ENCODE data around the gene SFSWAP. TPM values are rescaled to one million over a fixed set of nuclear protein-coding genes. Genes with fewer than 3 reads are reported as not detected.

Gene SFSWAP
- total RNA-seq, 1 experiment from 2014 or later, result 48.1 TPM

- DNase-seq, result no peak
Observed at GRCh38 chr12:131695968-131696367, 14.9 kb upstream of the SFSWAP start.

More at GRCh38 chr12:131695968-131696367, 14.9 kb upstream of the SFSWAP start:
- Mint-ChIP-seq H3K4me1 (no peaks in the 10 kb centered on the region), H3K9me3 (no peaks in the 10 kb centered on the region), H3K27ac (no peak overlapping the region; a peak in 1 of 7 replicates), H3K36me3 (ENCODE audit: insufficient read depth in 1 of 3, low read depth in 3 of 3) (no peaks in the 10 kb centered on the region), H3K27me3 (ENCODE audit: low read depth) (peaks cover 18% of the 10 kb centered on the region), H3K4me3 (no peak overlapping the region)
- Histone ChIP-seq H3K4ac (ENCODE audit: low read depth, low read length) (no peak overlapping the region), H3K18ac (ENCODE audit: insufficient read length, low read depth, low read length) (no peak overlapping the region), H4K91ac (ENCODE audit: insufficient read length, low read depth, low read length) (no peak overlapping the region), H3K9ac (ENCODE audit: extremely low read depth, insufficient read length, low read length) (no peak overlapping the region), H3K23ac (ENCODE audit: insufficient read length, low read depth, low read length) (no peak overlapping the region), H2BK20ac (ENCODE audit: low read depth, low read length, poor library complexity, severe bottlenecking) (no peak overlapping the region), H4K8ac (replicated peaks; ENCODE audit: insufficient read length, low read depth, low read length) (no peak overlapping the region), H2BK12ac (ENCODE audit: insufficient read length, low read depth, low read length) (no peak overlapping the region), H3K9me3 (ENCODE audit: control insufficient read depth, low read depth, low read length) (no peaks in the 10 kb centered on the region), H2BK15ac (ENCODE audit: low read depth, low read length) (no peak overlapping the region), H2AK5ac (ENCODE audit: insufficient read length, low read length) (no peak overlapping the region), H3K27ac (ENCODE audit: insufficient read length, low read depth, low read length) (no peak overlapping the region), H3K79me2 (ENCODE audit: insufficient read depth, low read length) (no peaks in the 10 kb centered on the region), H2BK5ac (ENCODE audit: insufficient read length, low read length) (no peak overlapping the region), H2BK120ac (ENCODE audit: low read depth, low read length, poor library complexity, severe bottlenecking) (no peak overlapping the region), H3T11ph (ENCODE audit: low read length) (no peak overlapping the region), H3K27me3 (ENCODE audit: insufficient read depth, low read length) (no peaks in the 10 kb centered on the region), H3K79me1 (ENCODE audit: insufficient read depth, low read depth, low read length, poor library complexity, severe bottlenecking) (no peaks in the 10 kb centered on the region), H3K4me2 (ENCODE audit: insufficient read depth, insufficient read length, low read length) (no peak overlapping the region), H4K5ac (ENCODE audit: insufficient read length, low read depth, low read length) (no peak overlapping the region), H3K23me2 (ENCODE audit: insufficient read length, low read depth, low read length, poor library complexity, severe bottlenecking) (no peaks in the 10 kb centered on the region), H4K20me1 (ENCODE audit: control insufficient read depth, insufficient read depth, insufficient read length) (no peaks in the 10 kb centered on the region), H3K14ac (ENCODE audit: insufficient read depth, low read length) (no peak overlapping the region), H2AFZ (ENCODE audit: low read length) (no peak overlapping the region), H3K4me1 (ENCODE audit: insufficient read depth, low read length) (no peaks in the 10 kb centered on the region), H3K56ac (ENCODE audit: insufficient read length, low read depth, low read length) (no peak overlapping the region)
- no peak for TF ChIP-seq CTCF (conservative IDR thresholded peaks at IDR 0.05)
- WGBS (ENCODE audit: extremely low coverage, insufficient read length, low lambda C conversion rate), result no CpG with 5 or more reads among the region's 16 CpGs

All from H9 (cell line).